K562 (cell line): ENCODE data around the gene HOXC10. TPM values are rescaled to one million over a fixed set of nuclear protein-coding genes. Genes with fewer than 3 reads are reported as not detected.

Source experiments
- ATAC-seq: fragments of 200-7000 bp; cut with Tn5 transposase; 3 replicates; pipeline ENCODE4 v1.9.1; 2020; ENCODE audit warnings: moderate library complexity
- BruUV-seq: library from RNA; stranded (reverse); fragments of 400-500 nt; replicated peaks from 2 replicates; lab custom pipeline; 2021; lab: Mats Ljungman, UMichigan
- CTCF ChIA-PET: fragments of 300-600 bp; formaldehyde crosslinking; extraction: SDS; loops from one replicate; lab custom pipeline; 2021; ENCODE audit warnings: low intra/inter-chr PET ratio; lab: Yijun Ruan, JAX
- POLR2A ChIA-PET: fragments of 300-600, 350-650 bp; sonication (Branson Sonifier 250); formaldehyde crosslinking; extraction: SDS; loops from one replicate; lab custom pipeline; 2021; ENCODE audit warnings: antibody characterized with exemption, inconsistent platforms; lab: Yijun Ruan, JAX
- DNase-seq, 4 experiments: peaks; one replicate each; pipeline versions ENCODE4 v3.0.0 to v3.0.0-alpha.2; 2011 to 2018; ENCODE audit warnings: low spot score in 3 of 4, mixed read lengths in 3 of 4; ENCODE audit errors: extremely low read depth in 1 of 4
- FAIRE-seq: peaks from 2 replicates; lab custom pipeline; 2011; peaks lifted over from hg19 to GRCh38; lab: Jason Lieb, UNC
- H2AFZ ChIP-seq: 2 replicates; pipeline ENCODE4 v1.6.0; 2011; ENCODE audit warnings: low read depth, low read length, control low read depth, inconsistent platforms
- H3K27ac ChIP-seq: fragments of 200-600 bp; 3 replicates; pipeline ENCODE4 v1.8.0; 2011; ENCODE audit warnings: low read depth, mild to moderate bottlenecking, control low read depth, inconsistent platforms, low read length, moderate library complexity, mixed read lengths; ENCODE audit errors: extremely low read depth
- H3K27me3 ChIP-seq, 2 experiments: fragments of 300-600 bp in 1 of 2; 2 replicates in 1 of 2; 3 replicates in 1 of 2; pipeline versions ENCODE4 v1.6.0 to v1.8.0; 2011; ENCODE audit warnings: inconsistent platforms in 2 of 2, low read length in 2 of 2, mild to moderate bottlenecking in 1 of 2, mixed read lengths in 1 of 2, moderate library complexity in 1 of 2; ENCODE audit not compliant: control insufficient read depth in 2 of 2, insufficient read depth in 2 of 2
- H3K36me3 ChIP-seq: fragments of 300-600 bp; 3 replicates; pipeline ENCODE4 v1.8.0; 2011; ENCODE audit warnings: mild to moderate bottlenecking, low read length, inconsistent platforms; ENCODE audit not compliant: control insufficient read depth, insufficient read depth
- H3K4me1 ChIP-seq, 2 experiments: fragments of 200-600 bp in 1 of 2; replicated peaks in 1 of 2; 2 replicates in 1 of 2; 3 replicates in 1 of 2; pipeline versions ENCODE4 v1.5.1 to v1.8.0; 2011; ENCODE audit warnings: inconsistent platforms in 2 of 2, low read length in 2 of 2, mild to moderate bottlenecking in 1 of 2, mixed read lengths in 1 of 2, moderate library complexity in 1 of 2; ENCODE audit not compliant: control insufficient read depth in 2 of 2, insufficient read depth in 2 of 2
- H3K4me2 ChIP-seq: 2 replicates; pipeline ENCODE4 v1.6.1; 2011; ENCODE audit warnings: low read length, control low read depth, inconsistent platforms, mixed read lengths; ENCODE audit not compliant: insufficient read depth
- H3K4me3 ChIP-seq: fragments of 200-600 bp; sonication (generic), shearing (Covaris generic); 2 replicates; pipeline ENCODE4 v1.5.1; 2016; ENCODE audit warnings: control low read depth, inconsistent platforms
- H3K79me2 ChIP-seq: fragments of 200-600 bp; 3 replicates; pipeline ENCODE4 v1.8.0; 2011; ENCODE audit warnings: low read length, inconsistent platforms; ENCODE audit not compliant: control insufficient read depth, insufficient read depth
- H3K9ac ChIP-seq, 2 experiments: 2 replicates each; pipeline versions ENCODE4 v1.6.0 to v1.6.1; 2011; ENCODE audit warnings: low read depth in 2 of 2, low read length in 2 of 2, control low read depth in 1 of 2, inconsistent platforms in 1 of 2, mild to moderate bottlenecking in 1 of 2, mixed read lengths in 1 of 2; ENCODE audit not compliant: insufficient read depth in 1 of 2
- H3K9me1 ChIP-seq: one replicate; pipeline ENCODE4 v1.6.0; 2011; ENCODE audit warnings: inconsistent platforms, mild to moderate bottlenecking, low read length, moderate library complexity; ENCODE audit not compliant: control insufficient read depth, insufficient read depth
- H3K9me3 ChIP-seq: replicated peaks from 2 replicates; pipeline ENCODE4 v1.5.1; 2011; ENCODE audit warnings: low read depth, low read length, inconsistent platforms; ENCODE audit not compliant: control insufficient read depth, insufficient read depth
- H4K20me1 ChIP-seq: replicated peaks from 2 replicates; pipeline ENCODE4 v1.6.1; 2011; ENCODE audit warnings: low read length, inconsistent platforms, mixed read lengths; ENCODE audit not compliant: control insufficient read depth, insufficient read depth
- SMARCE1 ChIP-seq: fragments of 450-650 bp; IDR thresholded peaks from 2 replicates; pipeline ENCODE4 v1.7.1; 2016; ENCODE audit warnings: mild to moderate bottlenecking
- UBTF ChIP-seq, 2 experiments: IDR thresholded peaks; 2 replicates each; pipeline ENCODE4 v1.6.1; 2012; ENCODE audit warnings: improper control_type of control experiment in 2 of 2, low read depth in 2 of 2, low read length in 2 of 2, borderline replicate concordance in 1 of 2
- ZBTB40 ChIP-seq, 2 experiments: fragments of 450-650 bp in 1 of 2; sonication (generic) in 1 of 2; formaldehyde crosslinking in 1 of 2; IDR thresholded peaks; 2 replicates each; pipeline versions ENCODE4 v1.7.1 to v1.9.0; 2016 to 2022; ENCODE audit warnings: inconsistent platforms in 1 of 2, mild to moderate bottlenecking in 1 of 2, missing genetic modification reagents in 1 of 2
- ZNF277 ChIP-seq: fragments of 250-450 bp; sonication (Bioruptor Pico); IDR thresholded peaks from 2 replicates; pipeline ENCODE4 v1.8.0; 2022; ENCODE audit warnings: inconsistent platforms, mild to moderate bottlenecking, moderate library complexity, borderline replicate concordance
- WGBS: fragments of 100-300 bp; shearing (Covaris generic); methylation state at CpG from one replicate; pipeline ENCODE4 v1.1.6; 2016; ENCODE audit warnings: low coverage, mixed read lengths; ENCODE audit not compliant: insufficient coverage; ENCODE audit errors: missing lambda C conversion rate; 5-methylcytosine and 5-hydroxymethylcytosine counted together
- in situ Hi-C: fragments of 300-500 bp; cut with MboI; formaldehyde crosslinking; loops from 4 replicates; pipeline ENCODE4 v1.15.0; 2018; ENCODE audit warnings: inconsistent platforms, mixed read lengths
- intact Hi-C: fragments of 100-400 bp; cut with micrococcal nuclease; formaldehyde crosslinking; loops from 2 replicates; pipeline ENCODE4 v1.14.2; 2022
- polyA plus RNA-seq, 8 experiments: library from polyadenylated mRNA; depleted of rRNA in 4 of 8; stranded (reverse) in 5 of 8; unstranded in 3 of 8; fragments of >200 nt; fragmentation: Nextera tagmentation in 2 of 8; fragmentation: Illumina TruSeq in 1 of 8; extraction: Ambion mirVana in 2 of 8; extraction: Trizol in 1 of 8; gene quantifications; 2 replicates each; pipeline versions ENCODE4 v1.2.1 to v1.2.3, GENCODE V29; 2011 to 2014; ENCODE audit warnings: inconsistent platforms in 1 of 8, missing spikeins in 1 of 8
- total RNA-seq, 7 experiments: library from RNA; depleted of rRNA in 6 of 7; stranded (reverse); fragments of >200 nt in 6 of 7; fragmentation: Illumina TruSeq in 2 of 7; extraction: Trizol in 2 of 7; gene quantifications; 2 replicates each; pipeline versions ENCODE4 v1.2.1 to v1.2.3, GENCODE V29; 2011 to 2021; ENCODE audit warnings: low replicate concordance in 1 of 7

Gene HOXC10
- total and polyA plus RNA-seq, 9 of the 15 experiments (the other 6 are each of a cell fraction or from before 2014, with no cell fraction given) = 0.13 to 0.77 (median 0.35) TPM; not detected in 2

- ATAC-seq (peak; percentile 59), FAIRE-seq (no peak), DNase-seq (peak in 3 of 4 experiments; percentile 35 to 56 (median 49))
- Histone ChIP-seq H4K20me1 (no peaks in the 10 kb centered on the region), H2AFZ (peak overlapping the region; percentile 97), H3K79me2 (peaks cover 3% of the 10 kb centered on the region; the same call in 2 of the 3 replicates), H3K4me2 (peak overlapping the region; percentile 91), H3K27ac (peak overlapping the region; percentile 86), H3K9me3 (no peaks in the 10 kb centered on the region), H3K9me1 (no peaks in the 10 kb centered on the region), H3K27me3 (no peaks in the 10 kb centered on the region), H3K36me3 (no peaks in the 10 kb centered on the region), H3K9ac (peak overlapping the region; percentile 82 to 98), H3K4me1 (peaks cover 10 to 44% of the 10 kb centered on the region in 2 experiments), H3K4me3 (peak overlapping the region; percentile 60)
- WGBS = 2% methylated on average over 19 of the region's 24 CpGs
- BruUV-seq = TSS peak; percentile 92
- intact Hi-C loops = loop anchor here (10.0 kb wide), 1 partner anchor 278 kb away; no protein-coding TSS in a partner anchor
- POLR2A ChIA-PET = interaction anchor here (0.5 to 2.1 kb wide), 12 partner anchors 9 to 354 kb away, joined by 3 to 10 read pairs (median 4); partner anchors contain the start of genes HOXC5, HOXC6 and HOXC8
- in situ Hi-C loops = no loop called here
- CTCF ChIA-PET = interaction anchor here (1.0 kb wide), 1 partner anchor 12 kb away, joined by 3 read pairs; no protein-coding TSS in a partner anchor
- TF ChIP-seq UBTF (IDR thresholded peaks at IDR 0.05; ENCODE audit: borderline replicate concordance in 1 of 2, low read depth in 2 of 2, low read length in 2 of 2) (no peak), ZNF277 (CRISPR knock-in tag) (no peak), ZBTB40 (IDR thresholded peaks at IDR 0.05) (peak; percentile 41; the same call in 1 of the 2 replicates), ZBTB40 (CRISPR knock-in tag; IDR thresholded peaks at IDR 0.05) (no peak), SMARCE1 (peak; percentile 62)
Observed at GRCh38 chr12:54017027-54017788, 32.3 kb downstream of the HOXC10 start.
